ENCODE data around the gene IQCE.

- TF ChIP-seq CTCF (IDR thresholded peaks at IDR 0.05) (no peak), EP300 (IDR thresholded peaks at IDR 0.05; ENCODE audit: low read depth) (no peak)
Observed at GRCh38 chr7:2513702-2514101, 45.1 kb upstream of the IQCE start.
